Measurements from ENCODE around the gene SEMA3A. TPM values are rescaled to one million over a fixed set of nuclear protein-coding genes. Genes with fewer than 3 reads are reported as not detected.

SEMA3A gene
- total and polyA plus RNA-seq, 11 donors, result 0.30 to 6.6 (median 1.4) TPM

- WGBS, 4 donors, result 68 to 87% (median 83%) methylated on average over 1 of the region's 1 CpG
- TF ChIP-seq CTCF (IDR thresholded peaks at IDR 0.05), result peak in 6 of 12 donors; percentile 16 to 44 (median 33)
- no peak for TF ChIP-seq POLR2A (IDR thresholded peaks at IDR 0.05)
- Histone ChIP-seq H3K9me3 (no peaks in the 10 kb centered on the region), H3K4me3 (no peak overlapping the region), H3K27me3 (no peaks in the 10 kb centered on the region), H3K36me3 (no peaks in the 10 kb centered on the region), H3K27ac (no peak overlapping the region), H3K4me1 (peaks cover 0 to 4% (median 0%) of the 10 kb centered on the region in 12 donors)
- intact Hi-C loops (cut with DNase I), result loop anchor here in 1 of 10 donors (10.0 kb wide), 1 partner anchor 1621 kb away; no protein-coding TSS in a partner anchor
- ATAC-seq (no peak), DNase-seq (no peak)
These were observed 260.4 kb downstream of the SEMA3A start for GRCh38 chr7:83934118-83934734.

- Histone ChIP-seq H3K36me3 (no peaks in the 10 kb centered on the region), H3K27me3 (no peaks in the 10 kb centered on the region), H3K27ac (no peak overlapping the region), H3K9me3 (no peaks in the 10 kb centered on the region), H3K4me1 (peaks cover 0 to 4% (median 0%) of the 10 kb centered on the region in 12 donors), H3K4me3 (no peak overlapping the region)
- 85 to 94% (median 92%) methylated on average over 2 of the region's 2 CpGs for WGBS, 4 donors
- ATAC-seq (no peak), DNase-seq (no peak)
- intact Hi-C loops (cut with DNase I), result loop anchor here in 1 of 10 donors (10.0 kb wide), 1 partner anchor 1623 kb away; no protein-coding TSS in a partner anchor
- TF ChIP-seq CTCF (IDR thresholded peaks at IDR 0.05) (no peak), POLR2A (IDR thresholded peaks at IDR 0.05) (no peak)
These were observed 262.6 kb downstream of the SEMA3A start for GRCh38 chr7:83931968-83932367.

GRCh38 chr7:83930262-83930661 lies 264.3 kb downstream of the SEMA3A start:
- no peak for DNase-seq
- intact Hi-C loops (cut with DNase I), result loop anchor here in 1 of 10 donors (10.0 kb wide), 1 partner anchor 1625 kb away; no protein-coding TSS in a partner anchor

GRCh38 chr7:83925860-83926259 lies 268.7 kb downstream of the SEMA3A start:
- DNase-seq, result no peak
- no peak for ATAC-seq
- H3K4me3 ChIP-seq, result no peak overlapping the region
- intact Hi-C loops (cut with DNase I), result no loop called here
- WGBS, 4 donors, result 2 to 58% (median 52%) methylated on average over 1 of the region's 1 CpG
- no peak overlapping the region for H3K27ac ChIP-seq
- no peaks in the 10 kb centered on the region for H3K36me3 ChIP-seq
- no peaks in the 10 kb centered on the region for H3K4me1 ChIP-seq
- no peaks in the 10 kb centered on the region for H3K9me3 ChIP-seq
- H3K27me3 ChIP-seq, result no peaks in the 10 kb centered on the region
- no peak for TF ChIP-seq CTCF (IDR thresholded peaks at IDR 0.05)
- no peak for TF ChIP-seq POLR2A (IDR thresholded peaks at IDR 0.05)

More at GRCh38 chr7:83930262-83930661, 264.3 kb downstream of the SEMA3A start:
- H3K4me1 ChIP-seq, result no peaks in the 10 kb centered on the region
- no peak overlapping the region for H3K4me3 ChIP-seq
- no peak overlapping the region for H3K27ac ChIP-seq
- H3K9me3 ChIP-seq, result no peaks in the 10 kb centered on the region
- no peaks in the 10 kb centered on the region for H3K36me3 ChIP-seq
- 90 to 97% (median 94%) methylated on average over 2 of the region's 2 CpGs for WGBS, 4 donors
- no peaks in the 10 kb centered on the region for H3K27me3 ChIP-seq
- no peak for ATAC-seq
- TF ChIP-seq CTCF (IDR thresholded peaks at IDR 0.05) (no peak), POLR2A (IDR thresholded peaks at IDR 0.05) (no peak)

Data from heart left ventricle (tissue), 16 donors.